SJSA1 (cell line): ENCODE measurements around the gene SDS. TPM values are rescaled to one million over a fixed set of nuclear protein-coding genes. Genes with fewer than 3 reads are reported as not detected.

Experiments
- DNase-seq, 2 experiments: peaks; one replicate each; pipeline ENCODE4 v3.0.0-alpha.2; 2015 to 2020; ENCODE audit warnings: low spot score in 2 of 2, low read depth in 1 of 2
- H3K27ac ChIP-seq: fragments of 250-450 bp; sonication (Bioruptor Pico); 2 replicates; pipeline ENCODE4 v1.5.1; 2020; ENCODE audit warnings: mild to moderate bottlenecking, moderate library complexity
- H3K27me3 ChIP-seq: fragments of 250-450 bp; sonication (Bioruptor Pico); replicated peaks from 2 replicates; pipeline ENCODE4 v1.5.1; 2020; ENCODE audit warnings: mild to moderate bottlenecking, moderate library complexity
- H3K36me3 ChIP-seq: fragments of 250-450 bp; sonication (Bioruptor Pico); 2 replicates; pipeline ENCODE4 v1.5.1; 2020; ENCODE audit warnings: mild to moderate bottlenecking
- H3K4me1 ChIP-seq: fragments of 250-450 bp; sonication (Bioruptor Pico); replicated peaks from 2 replicates; pipeline ENCODE4 v1.6.1; 2021; ENCODE audit warnings: mild to moderate bottlenecking
- H3K4me3 ChIP-seq: fragments of 250-450 bp; sonication (Bioruptor Pico); 2 replicates; pipeline ENCODE4 v1.5.1; 2020; ENCODE audit warnings: mild to moderate bottlenecking
- H3K9me3 ChIP-seq: fragments of 250-450 bp; sonication (Bioruptor Pico); replicated peaks from 2 replicates; pipeline ENCODE4 v1.5.1; 2020; ENCODE audit warnings: mild to moderate bottlenecking
- total RNA-seq: library from RNA; depleted of rRNA; stranded (reverse); fragments of >200 nt; shearing (Covaris generic); gene quantifications from 2 replicates; pipeline ENCODE4 v1.2.3, GENCODE V29; 2014

The SDS gene
- total RNA-seq, 1 experiment from 2014 or later, result not detected

- H3K36me3 ChIP-seq, result no peaks in the 10 kb centered on the region
- no peaks in the 10 kb centered on the region for H3K27me3 ChIP-seq
- no peaks in the 10 kb centered on the region for H3K9me3 ChIP-seq
- no peak overlapping the region for H3K4me3 ChIP-seq
- DNase-seq, result no peak
- H3K27ac ChIP-seq, result no peak overlapping the region
- H3K4me1 ChIP-seq, result no peaks in the 10 kb centered on the region
Measured at GRCh38 chr12:113401066-113402000, 2.4 kb downstream of the SDS start.

GRCh38 chr12:113400362-113400761, 3.3 kb downstream of the SDS start:
- no peak for DNase-seq
- H3K36me3 ChIP-seq, result no peaks in the 10 kb centered on the region
- H3K27me3 ChIP-seq, result no peaks in the 10 kb centered on the region
- H3K4me3 ChIP-seq, result no peak overlapping the region
- no peaks in the 10 kb centered on the region; the same call in 1 of the 2 replicates for H3K9me3 ChIP-seq
- no peak overlapping the region for H3K27ac ChIP-seq
- H3K4me1 ChIP-seq, result no peaks in the 10 kb centered on the region

GRCh38 chr12:113399490-113399889, 4.2 kb downstream of the SDS start:
- no peak overlapping the region for H3K27ac ChIP-seq
- DNase-seq, result no peak
- no peaks in the 10 kb centered on the region for H3K27me3 ChIP-seq

GRCh38 chr12:113398346-113399290, 5.1 kb downstream of the SDS start:
- H3K4me1 ChIP-seq, result no peaks in the 10 kb centered on the region
- no peak overlapping the region for H3K4me3 ChIP-seq
- no peaks in the 10 kb centered on the region for H3K36me3 ChIP-seq
- no peak overlapping the region for H3K27ac ChIP-seq
- no peaks in the 10 kb centered on the region; the same call in 1 of the 2 replicates for H3K9me3 ChIP-seq
- DNase-seq, result no peak
- H3K27me3 ChIP-seq, result no peaks in the 10 kb centered on the region

More at GRCh38 chr12:113399490-113399889, 4.2 kb downstream of the SDS start:
- no peak overlapping the region for H3K4me3 ChIP-seq
- no peaks in the 10 kb centered on the region; the same call in 1 of the 2 replicates for H3K9me3 ChIP-seq
- H3K36me3 ChIP-seq, result no peaks in the 10 kb centered on the region
- no peaks in the 10 kb centered on the region for H3K4me1 ChIP-seq

GRCh38 chr12:113397497-113398197, 6.0 kb downstream of the SDS start:
- no peak for DNase-seq
- Histone ChIP-seq H3K36me3 (no peaks in the 10 kb centered on the region), H3K4me1 (no peaks in the 10 kb centered on the region), H3K9me3 (no peaks in the 10 kb centered on the region; the same call in 1 of the 2 replicates), H3K27ac (no peak overlapping the region), H3K4me3 (no peak overlapping the region), H3K27me3 (no peaks in the 10 kb centered on the region)

DNA sequence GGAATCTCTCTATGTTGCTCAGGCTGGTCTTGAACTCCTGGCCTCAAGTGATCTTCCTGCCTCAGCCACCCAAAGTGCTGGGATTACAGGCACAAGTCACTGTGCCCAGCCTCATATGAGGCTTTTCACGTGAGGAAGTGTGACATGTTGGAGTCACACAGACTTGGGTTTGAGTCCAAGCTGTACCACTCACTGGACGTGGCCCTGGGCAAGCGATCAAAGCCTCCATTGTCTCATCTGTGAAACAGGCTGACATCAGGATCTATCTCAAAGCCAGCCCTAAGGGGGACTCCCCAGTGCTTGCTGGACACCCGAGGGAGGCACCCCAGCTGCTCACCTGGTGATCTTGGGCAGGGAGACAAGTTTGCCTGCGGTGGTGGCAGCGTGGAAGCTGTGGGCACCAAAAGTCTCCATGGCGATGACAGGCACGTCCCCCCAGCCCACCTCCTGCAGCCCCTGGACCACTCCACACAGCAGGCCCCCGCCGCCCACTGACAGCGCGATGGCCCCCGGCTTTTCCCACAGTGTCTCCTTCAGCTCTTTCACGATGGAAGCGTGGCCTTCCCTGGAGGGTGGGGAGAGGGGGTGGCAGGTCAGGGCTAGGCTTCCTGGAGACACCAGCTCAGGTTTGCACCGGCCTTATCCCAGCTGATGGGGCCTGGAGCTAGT, 6.7 kb downstream of the SDS start:
- Histone ChIP-seq H3K27ac (no peak overlapping the region), H3K9me3 (no peaks in the 10 kb centered on the region; the same call in 1 of the 2 replicates), H3K4me1 (no peaks in the 10 kb centered on the region), H3K36me3 (no peaks in the 10 kb centered on the region), H3K27me3 (no peaks in the 10 kb centered on the region), H3K4me3 (no peak overlapping the region)
- no peak for DNase-seq

DNA sequence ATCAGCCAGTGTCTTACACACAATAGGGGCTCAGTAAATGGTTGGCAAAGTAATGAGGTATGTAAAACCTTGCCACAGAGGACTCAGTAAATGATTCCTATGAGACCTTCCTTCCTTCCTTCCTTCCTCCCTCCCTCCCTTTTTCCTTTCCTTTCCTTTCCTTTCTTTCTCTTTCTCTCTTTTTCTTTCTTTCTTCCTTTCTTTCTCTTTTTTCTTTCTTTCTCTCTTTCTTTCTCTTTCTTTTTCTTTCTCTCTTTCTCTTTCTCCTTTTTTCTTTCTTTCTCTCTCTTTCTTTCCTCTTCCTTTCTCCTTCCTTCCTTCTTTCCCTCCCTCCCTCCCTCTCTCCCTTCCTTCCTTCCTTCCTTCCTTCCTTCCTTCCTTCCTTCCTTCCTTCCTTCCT, 7.5 kb downstream of the SDS start:
- H3K4me1 ChIP-seq, result no peaks in the 10 kb centered on the region
- DNase-seq, result no peak
- no peak overlapping the region for H3K27ac ChIP-seq
- H3K9me3 ChIP-seq, result no peaks in the 10 kb centered on the region; the same call in 1 of the 2 replicates
- no peaks in the 10 kb centered on the region for H3K27me3 ChIP-seq
- H3K4me3 ChIP-seq, result no peak overlapping the region
- no peaks in the 10 kb centered on the region for H3K36me3 ChIP-seq

- H3K4me1 ChIP-seq, result no peaks in the 10 kb centered on the region
- H3K4me3 ChIP-seq, result no peak overlapping the region
- no peaks in the 10 kb centered on the region for H3K36me3 ChIP-seq
- no peaks in the 10 kb centered on the region for H3K27me3 ChIP-seq
- no peak for DNase-seq
- no peak overlapping the region for H3K27ac ChIP-seq
- no peaks in the 10 kb centered on the region; the same call in 1 of the 2 replicates for H3K9me3 ChIP-seq
Measured at GRCh38 chr12:113395119-113395518, 8.6 kb downstream of the SDS start.

GRCh38 chr12:113393749-113394148, 9.9 kb downstream of the SDS start:
- H3K36me3 ChIP-seq, result no peaks in the 10 kb centered on the region
- H3K9me3 ChIP-seq, result no peaks in the 10 kb centered on the region; the same call in 1 of the 2 replicates
- no peak overlapping the region for H3K4me3 ChIP-seq
- no peaks in the 10 kb centered on the region for H3K4me1 ChIP-seq
- no peak overlapping the region for H3K27ac ChIP-seq
- no peaks in the 10 kb centered on the region for H3K27me3 ChIP-seq
- no peak for DNase-seq

DNA sequence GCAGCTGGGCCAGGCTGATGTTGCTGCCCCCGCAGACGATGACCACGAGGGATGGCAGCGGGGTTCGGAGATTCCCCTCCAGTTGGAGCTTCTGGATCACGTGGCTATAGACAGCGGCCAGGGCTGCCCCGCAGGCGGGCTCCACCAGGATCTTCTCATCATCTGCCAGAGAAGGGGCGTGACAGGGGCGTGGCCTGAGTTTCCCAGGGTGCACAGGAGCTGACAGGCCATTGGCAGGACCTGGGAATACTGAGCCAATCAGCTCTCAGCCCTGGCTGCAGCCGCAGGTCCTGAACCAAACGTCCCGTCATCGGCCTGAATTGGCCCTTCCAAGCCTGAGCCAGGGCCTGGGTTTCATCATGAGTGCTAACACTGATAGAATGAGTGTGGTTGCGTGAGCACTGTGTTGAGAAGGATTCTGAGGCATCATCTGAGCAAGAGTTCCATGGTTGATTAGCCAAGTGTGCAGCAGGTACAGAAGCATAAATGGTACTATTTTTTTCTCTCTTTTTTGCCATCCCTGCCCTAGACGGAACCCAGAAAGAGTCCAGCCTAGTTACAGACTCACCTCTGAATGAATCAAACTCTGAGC, 10.6 kb downstream of the SDS start:
- H3K27me3 ChIP-seq, result no peaks in the 10 kb centered on the region
- no peaks in the 10 kb centered on the region for H3K36me3 ChIP-seq
- no peak overlapping the region for H3K27ac ChIP-seq
- no peaks in the 10 kb centered on the region; the same call in 1 of the 2 replicates for H3K9me3 ChIP-seq
- no peaks in the 10 kb centered on the region for H3K4me1 ChIP-seq
- no peak overlapping the region for H3K4me3 ChIP-seq
- no peak for DNase-seq

DNA sequence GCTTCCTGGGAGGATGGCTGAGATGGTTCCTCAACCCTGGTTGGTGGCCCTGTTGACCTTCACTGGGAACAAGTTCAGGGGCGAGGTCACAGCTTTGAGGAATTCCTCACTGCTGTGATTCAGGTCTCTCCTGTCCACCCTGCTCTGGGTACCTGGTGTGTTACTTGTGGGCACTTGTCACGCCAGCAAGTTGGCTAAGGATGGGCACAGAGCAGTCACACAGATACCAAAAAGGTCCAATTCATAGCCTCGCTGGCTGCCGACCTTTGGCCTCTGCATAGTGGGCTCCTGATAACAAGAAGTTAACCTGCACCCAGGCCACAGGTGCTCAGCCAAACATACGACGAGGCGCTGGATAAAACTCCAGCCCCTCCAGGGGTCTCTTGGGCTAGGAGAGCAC, 11.2 kb downstream of the SDS start:
- H3K27ac ChIP-seq, result no peak overlapping the region
- H3K4me3 ChIP-seq, result no peak overlapping the region
- no peaks in the 10 kb centered on the region for H3K27me3 ChIP-seq
- DNase-seq, result no peak
- no peaks in the 10 kb centered on the region for H3K4me1 ChIP-seq
- no peaks in the 10 kb centered on the region for H3K36me3 ChIP-seq
- H3K9me3 ChIP-seq, result no peaks in the 10 kb centered on the region; the same call in 1 of the 2 replicates

- no peak overlapping the region for H3K4me3 ChIP-seq
- H3K9me3 ChIP-seq, result no peaks in the 10 kb centered on the region; the same call in 1 of the 2 replicates
- no peak for DNase-seq
- no peaks in the 10 kb centered on the region for H3K27me3 ChIP-seq
- no peak overlapping the region for H3K27ac ChIP-seq
- no peaks in the 10 kb centered on the region for H3K36me3 ChIP-seq
- no peaks in the 10 kb centered on the region for H3K4me1 ChIP-seq
Measured at GRCh38 chr12:113391650-113392337, 11.9 kb downstream of the SDS start.
